GM18951 (cell line): ENCODE measurements around the gene PDGFD.

Source experiments
- POLR2A ChIP-seq: IDR thresholded peaks from 4 replicates; pipeline ENCODE4 v1.6.1; 2011; ENCODE audit warnings: mild to moderate bottlenecking; ENCODE audit not compliant: insufficient read length, insufficient read depth; ENCODE audit errors: extremely low read depth
- in situ Hi-C: fragments of 300-500 bp; cut with MboI; formaldehyde crosslinking; loops from one replicate; pipeline ENCODE4 v1.12.0; 2022; ENCODE audit warnings: low sequenced_read_pairs, mixed read lengths, inconsistent platforms; ENCODE audit not compliant: unreplicated experiment

PDGFD gene

DNA sequence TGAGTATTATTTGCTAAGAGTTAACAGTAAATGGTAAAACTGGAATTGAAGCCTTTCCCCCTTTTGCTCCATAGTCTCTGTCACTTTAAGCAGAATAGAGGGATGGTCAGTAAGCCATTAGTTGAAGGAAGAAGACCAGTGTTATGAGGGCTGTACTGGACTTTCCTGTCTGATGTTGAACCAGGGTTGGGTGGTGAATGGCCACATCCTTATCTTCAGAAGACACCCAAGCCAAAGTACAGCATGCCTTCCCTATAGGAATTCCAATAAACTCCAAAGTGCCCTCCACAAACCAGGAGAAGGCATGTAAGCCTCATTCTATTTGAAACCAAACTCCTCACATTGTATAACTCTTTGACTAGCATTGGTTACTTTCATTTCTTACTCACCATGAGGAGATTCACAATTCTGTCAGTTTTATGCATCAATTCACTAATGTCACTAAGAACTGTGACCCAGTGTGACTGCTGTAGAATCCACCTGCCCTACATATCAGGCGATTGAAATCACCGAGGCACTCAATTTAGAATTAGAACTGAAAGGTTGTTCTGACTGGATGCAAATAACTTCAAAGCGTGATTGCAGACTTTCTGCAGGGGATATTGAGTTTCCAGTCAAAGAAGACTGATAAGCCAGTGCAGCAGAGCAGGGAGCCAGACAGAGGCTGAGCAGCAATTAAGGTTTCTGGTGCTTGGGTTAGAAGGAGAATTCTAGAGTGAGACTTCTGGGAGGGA lies 234.6 kb downstream of the PDGFD start:
- in situ Hi-C loops = no loop called here
- TF ChIP-seq POLR2A = no peak

DNA sequence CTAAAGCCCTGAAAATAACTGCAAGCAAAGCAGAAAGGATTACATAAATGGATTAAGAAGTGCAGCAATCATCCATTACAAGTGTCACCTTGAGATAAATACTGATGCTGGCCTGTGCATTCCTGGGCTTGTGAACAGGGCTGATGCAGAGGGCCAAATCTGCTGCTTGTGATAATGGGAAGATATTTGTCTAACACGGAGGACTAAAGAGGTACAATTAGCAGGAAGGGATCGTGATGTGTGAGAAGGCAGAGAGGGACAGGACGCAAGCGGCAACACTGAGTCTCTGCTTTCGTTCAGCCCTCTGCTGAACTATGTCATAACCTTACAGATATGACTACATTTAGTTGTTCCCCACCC lies 235.2 kb downstream of the PDGFD start:
- TF ChIP-seq POLR2A = no peak
- in situ Hi-C loops = no loop called here

DNA sequence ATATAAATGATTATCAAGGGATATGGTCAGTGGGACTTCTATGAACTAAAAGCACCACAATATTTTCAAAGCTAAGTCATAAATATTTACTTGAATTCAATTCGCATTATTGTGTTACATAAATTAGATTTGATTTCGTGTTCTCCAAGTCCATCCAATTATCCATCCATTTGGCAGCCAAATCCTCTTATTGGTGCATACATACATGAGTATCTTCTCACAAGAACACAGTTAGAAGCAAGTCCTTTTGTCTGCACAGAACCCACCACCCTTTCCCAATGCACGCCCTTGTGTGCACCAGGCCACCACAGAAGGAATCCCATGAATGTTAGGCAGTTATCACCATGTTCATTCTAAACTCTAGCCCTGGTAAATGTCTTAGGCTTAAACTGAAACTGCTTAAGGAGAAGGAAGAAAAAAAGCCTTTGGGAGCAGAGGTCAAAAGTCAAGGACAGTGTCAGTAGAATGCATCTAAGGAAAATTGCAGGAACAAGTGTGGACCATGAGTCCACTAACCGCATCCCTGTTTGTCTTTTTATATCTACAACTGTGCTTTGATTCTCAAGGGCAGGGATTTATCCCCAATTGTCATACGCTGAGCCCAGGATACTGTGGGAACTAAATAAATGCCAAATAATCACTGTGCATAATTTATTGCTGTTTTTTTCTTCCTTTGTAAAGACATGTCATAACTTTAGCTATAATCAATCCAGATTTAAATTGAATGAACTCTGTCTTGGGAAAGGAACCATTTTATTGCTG lies 235.7 kb downstream of the PDGFD start:
- in situ Hi-C loops = no loop called here
- no peak for TF ChIP-seq POLR2A

DNA sequence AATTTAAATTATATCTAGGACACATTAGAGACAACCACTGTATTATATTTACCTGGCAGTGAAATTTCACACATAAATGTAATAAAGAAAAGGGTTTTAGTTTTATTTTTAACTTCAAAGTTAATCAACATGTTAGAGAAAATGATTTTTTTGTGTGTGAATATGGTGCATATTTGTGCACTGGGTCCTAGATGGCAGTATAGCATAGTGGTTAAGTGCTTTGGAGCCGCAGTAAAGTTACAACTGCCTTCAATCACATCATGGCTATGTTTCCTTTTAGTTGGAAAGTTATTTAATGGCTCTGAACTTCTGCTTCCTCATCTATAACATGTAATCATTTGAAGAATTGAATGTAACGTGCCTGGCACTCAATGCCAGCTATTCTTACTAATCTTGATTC lies 236.4 kb downstream of the PDGFD start:
- TF ChIP-seq POLR2A = no peak
- in situ Hi-C loops = no loop called here

DNA sequence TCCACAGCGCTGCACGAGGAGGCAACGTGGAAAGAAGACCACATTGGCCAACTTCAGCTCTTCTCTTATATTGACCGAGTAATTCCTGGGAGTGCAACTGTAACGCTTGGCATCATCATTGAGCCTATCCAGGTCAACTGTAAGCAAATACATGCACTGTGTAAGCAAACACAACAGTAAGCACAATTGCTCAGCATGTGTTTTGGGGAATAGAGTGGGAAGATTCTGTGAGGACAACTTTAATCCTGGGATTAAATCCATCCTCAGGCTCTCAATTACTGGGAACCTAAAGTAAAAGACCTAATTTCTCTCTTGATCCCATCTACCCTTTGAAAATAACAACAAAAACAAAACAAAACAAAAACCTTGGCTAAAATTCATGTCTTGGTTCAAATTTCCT lies 237.0 kb downstream of the PDGFD start:
- no peak for TF ChIP-seq POLR2A
- in situ Hi-C loops = no loop called here

DNA sequence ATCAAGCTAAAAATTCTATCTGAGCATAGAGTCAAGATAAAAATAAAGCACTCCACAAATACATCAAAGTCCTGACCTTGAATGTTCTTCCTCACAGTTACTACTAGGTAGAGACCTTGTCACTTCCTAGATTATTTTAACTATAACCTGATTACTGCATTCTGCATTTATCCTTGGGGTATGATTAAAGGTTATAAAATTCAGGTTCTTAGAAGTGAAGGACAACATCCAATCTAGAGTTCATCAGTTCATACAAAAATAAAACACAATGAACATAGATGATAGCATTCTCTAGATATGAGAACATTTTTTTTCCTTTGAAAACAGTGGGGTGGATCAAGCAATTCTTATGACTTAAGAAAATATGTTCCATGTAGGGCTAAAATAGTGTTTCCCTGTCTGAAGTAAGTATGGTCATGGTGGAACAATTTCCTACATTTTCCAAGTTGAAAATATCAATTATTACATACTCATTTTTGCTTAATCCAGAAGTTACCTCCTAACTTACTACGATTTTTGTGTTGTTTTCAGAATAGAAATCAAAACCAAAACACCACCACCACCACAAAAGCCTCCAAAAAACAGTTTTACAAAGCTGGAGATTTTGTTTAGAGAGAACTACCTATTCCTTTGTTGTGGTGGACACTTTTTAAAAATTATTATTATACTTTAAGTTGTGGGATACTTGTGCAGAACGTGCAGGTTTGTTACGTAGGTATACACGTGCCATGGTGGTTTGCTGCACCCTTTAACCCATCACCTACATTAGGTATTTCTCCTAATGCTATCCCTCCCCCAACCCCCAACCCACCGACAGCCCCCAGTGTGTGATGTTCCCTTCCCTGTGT lies 239.6 kb downstream of the PDGFD start:
- in situ Hi-C loops = no loop called here
- no peak for TF ChIP-seq POLR2A

DNA sequence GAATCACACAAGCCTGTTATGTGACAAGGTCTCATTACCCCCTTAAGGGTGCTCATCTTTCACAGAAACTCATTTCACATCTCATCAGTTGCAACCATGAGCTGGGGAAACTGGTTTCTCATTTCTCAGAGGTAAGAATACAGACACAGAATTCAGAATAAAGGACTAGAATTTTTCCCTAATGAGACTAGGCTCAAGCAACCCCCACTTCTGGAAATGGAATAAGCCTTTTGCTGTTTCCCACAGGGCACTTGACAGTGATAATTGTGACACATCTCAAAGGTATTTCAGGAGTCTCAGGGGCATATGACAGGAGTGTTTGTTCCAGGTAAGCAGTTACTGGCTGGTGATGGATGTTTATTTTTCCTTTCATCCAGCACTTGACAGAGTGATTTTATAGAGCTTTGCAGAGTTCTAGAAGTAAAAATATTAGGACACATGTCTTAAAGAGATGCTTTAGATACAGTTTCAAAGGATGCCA lies 240.5 kb downstream of the PDGFD start:
- TF ChIP-seq POLR2A = no peak

DNA sequence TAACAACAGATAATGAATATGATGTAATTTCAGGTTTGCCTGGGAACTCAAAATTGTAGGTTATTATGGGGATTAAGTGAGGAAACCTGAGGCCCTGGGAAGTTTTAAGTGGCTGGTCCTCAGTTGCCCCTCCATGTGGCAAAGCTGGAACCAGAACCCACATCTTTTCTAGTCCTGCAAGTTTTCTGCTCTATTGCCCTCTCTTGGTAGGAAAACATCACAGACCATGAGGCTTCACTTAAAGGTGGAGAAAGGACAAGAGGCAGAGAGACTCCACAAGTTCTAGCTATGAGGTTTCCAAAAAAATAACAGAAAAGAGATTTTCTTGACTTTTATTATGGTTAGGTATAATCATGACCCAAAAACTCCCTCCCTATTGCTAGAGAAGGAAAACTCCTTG lies 243.0 kb downstream of the PDGFD start:
- TF ChIP-seq POLR2A = no peak
- in situ Hi-C loops = no loop called here

More for the DNA sequence above, 240.5 kb downstream of the PDGFD start:
- in situ Hi-C loops = no loop called here

DNA sequence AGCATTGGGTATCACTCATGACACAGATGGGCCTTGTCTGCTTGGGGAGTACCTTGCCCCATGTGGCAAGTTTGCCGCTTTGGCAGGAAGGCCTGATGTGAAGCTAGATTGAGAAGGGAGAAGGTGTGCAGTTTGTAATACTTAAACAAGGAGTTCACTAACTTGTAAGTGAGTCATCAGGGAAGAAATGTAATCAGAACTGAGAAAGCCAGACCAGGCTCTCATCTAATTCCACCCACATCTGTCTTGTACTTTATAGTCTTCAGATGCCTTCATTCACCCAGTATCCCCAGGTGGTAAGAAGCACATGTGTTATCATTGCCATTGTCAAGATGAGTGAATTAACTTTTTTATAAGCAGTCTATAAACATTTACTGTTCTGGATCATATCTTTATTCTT lies 243.5 kb downstream of the PDGFD start:
- TF ChIP-seq POLR2A = no peak

DNA sequence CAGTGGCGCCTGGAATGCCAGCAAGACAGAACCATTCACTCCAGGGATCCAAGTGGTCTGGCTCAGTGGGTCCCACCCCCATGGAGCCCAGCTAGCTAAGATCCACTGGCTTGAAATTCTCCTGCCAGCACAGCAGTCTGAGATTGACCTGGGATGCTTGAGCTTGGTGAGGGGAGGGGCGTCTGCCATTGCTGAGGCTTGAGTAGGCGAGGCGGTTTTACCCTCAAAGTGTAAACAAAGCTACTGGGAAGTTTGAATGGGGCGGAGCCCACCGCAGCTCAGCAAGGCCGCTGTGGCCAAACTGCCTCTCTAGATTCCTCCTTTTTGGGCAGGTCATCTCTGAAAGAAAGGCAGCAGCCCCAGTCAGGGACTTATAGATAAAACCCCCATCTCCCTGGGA lies 253.2 kb downstream of the PDGFD start:
- in situ Hi-C loops = no loop called here
- no peak for TF ChIP-seq POLR2A

More for the DNA sequence above, 243.5 kb downstream of the PDGFD start:
- in situ Hi-C loops = no loop called here

DNA sequence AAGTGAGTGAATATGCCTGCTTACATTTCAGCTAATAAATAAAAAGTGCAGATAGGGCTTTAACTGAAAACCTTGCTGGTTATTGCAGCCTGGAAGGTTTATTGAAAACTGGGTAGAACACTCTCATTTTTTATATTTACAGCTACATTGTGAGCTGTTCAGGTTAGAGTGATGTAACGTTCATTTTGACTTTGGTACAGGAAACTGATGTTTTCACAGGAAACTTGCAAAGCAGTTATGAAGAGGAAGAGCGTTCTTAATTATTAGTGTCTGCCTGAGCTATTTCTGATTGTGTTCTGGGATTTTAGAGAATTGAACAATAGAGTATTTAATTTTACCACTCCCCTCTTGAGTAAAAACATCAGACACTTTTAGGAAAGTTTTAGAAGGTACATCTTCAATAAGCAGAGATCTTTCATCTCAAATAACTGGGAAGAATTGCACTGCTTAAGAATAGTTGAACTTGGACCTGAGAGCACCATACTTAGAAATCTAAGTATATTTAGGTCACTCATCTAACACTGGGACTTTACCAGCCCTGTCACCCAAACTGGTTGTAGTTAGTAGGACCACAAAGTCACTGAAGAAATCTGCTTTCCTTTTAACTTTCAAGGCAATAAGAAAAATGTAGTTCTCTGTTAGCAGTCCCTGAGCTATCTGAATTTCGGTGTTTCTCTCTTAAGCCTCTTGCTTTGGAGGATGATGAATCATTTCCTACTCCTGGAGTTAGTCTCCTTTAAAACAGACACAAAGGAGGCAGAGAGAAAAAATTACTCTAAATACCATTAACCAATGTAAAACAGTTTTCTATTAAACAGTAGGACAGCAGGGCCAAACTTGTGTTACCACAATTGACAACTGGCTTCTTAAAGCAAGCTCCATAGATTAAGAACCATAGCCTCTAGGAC lies 256.1 kb downstream of the PDGFD start:
- in situ Hi-C loops = no loop called here
- TF ChIP-seq POLR2A = no peak

DNA sequence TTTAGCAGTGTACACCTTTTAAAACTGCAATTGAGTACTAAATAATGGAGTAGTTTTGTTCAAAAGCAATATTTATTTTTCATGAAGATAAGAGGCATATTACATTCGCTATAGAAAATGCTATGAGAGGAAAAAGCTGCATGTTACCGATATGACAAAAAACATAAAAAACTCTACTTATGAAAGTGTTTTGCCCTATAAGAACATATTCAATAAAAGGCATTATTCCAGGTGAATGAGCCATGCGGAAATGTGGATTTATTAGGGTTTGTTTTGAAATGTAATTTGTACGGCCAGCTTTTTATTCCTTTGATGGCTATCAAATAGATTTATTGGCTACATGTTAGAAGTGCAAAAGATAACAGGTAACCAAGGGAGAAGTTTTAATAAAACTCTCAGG lies 256.8 kb downstream of the PDGFD start:
- no peak for TF ChIP-seq POLR2A
- in situ Hi-C loops = no loop called here
